Measurements from ENCODE around the gene SPINK2. TPM values are rescaled to one million over a fixed set of nuclear protein-coding genes. Genes with fewer than 3 reads are reported as not detected.

Gene SPINK2
- polyA plus RNA-seq, 1 of the 3 experiments (the other 2 are of a cell fraction), result not detected

- H3K4me2 ChIP-seq, result no peak overlapping the region
- H2AFZ ChIP-seq (ENCODE audit: low read depth), result no peak overlapping the region
- no peak for DNase-seq
- H3K27me3 ChIP-seq (ENCODE audit: insufficient read depth), result no peaks in the 10 kb centered on the region
- H3K4me1 ChIP-seq (ENCODE audit: control insufficient read depth in 1 of 2, insufficient read depth in 2 of 2, low read depth in 1 of 2, low read length in 1 of 2), result no peaks in the 10 kb centered on the region
- H3K36me3 ChIP-seq (replicated peaks in 1 of 2; ENCODE audit: control insufficient read depth in 1 of 2, insufficient read depth in 2 of 2, low read length in 1 of 2), result no peaks in the 10 kb centered on the region
- H3K9me3 ChIP-seq, result no peaks in the 10 kb centered on the region
- ChIA-PET CTCF (interaction anchor here (1.0 to 2.0 kb wide), 2 partner anchors 13 to 21 kb away, joined by 3 to 11 read pairs; no protein-coding TSS in a partner anchor), POLR2A (no interaction called here)
- H3K79me2 ChIP-seq (ENCODE audit: insufficient read depth), result no peaks in the 10 kb centered on the region
- no peak overlapping the region for H3K27ac ChIP-seq (ENCODE audit: low read depth in 2 of 2, low read length in 1 of 2)
- TF ChIP-seq FOSL2 (IDR thresholded peaks at IDR 0.05; ENCODE audit: borderline replicate concordance, low read depth), result no peak
- no peak for TF ChIP-seq MEF2A (IDR thresholded peaks at IDR 0.05; ENCODE audit: borderline replicate concordance, low read depth)
- no peak for TF ChIP-seq ELF1 (IDR thresholded peaks at IDR 0.05)
- no peak for TF ChIP-seq SMC3 (IDR thresholded peaks at IDR 0.05; ENCODE audit: low read depth, low read length)
- TF ChIP-seq PBX3 (IDR thresholded peaks at IDR 0.05), result no peak
- TF ChIP-seq EZH2phosphoT487 (IDR thresholded peaks at IDR 0.05; ENCODE audit: borderline replicate concordance, low read depth), result no peak
- TF ChIP-seq, protein P1, sequence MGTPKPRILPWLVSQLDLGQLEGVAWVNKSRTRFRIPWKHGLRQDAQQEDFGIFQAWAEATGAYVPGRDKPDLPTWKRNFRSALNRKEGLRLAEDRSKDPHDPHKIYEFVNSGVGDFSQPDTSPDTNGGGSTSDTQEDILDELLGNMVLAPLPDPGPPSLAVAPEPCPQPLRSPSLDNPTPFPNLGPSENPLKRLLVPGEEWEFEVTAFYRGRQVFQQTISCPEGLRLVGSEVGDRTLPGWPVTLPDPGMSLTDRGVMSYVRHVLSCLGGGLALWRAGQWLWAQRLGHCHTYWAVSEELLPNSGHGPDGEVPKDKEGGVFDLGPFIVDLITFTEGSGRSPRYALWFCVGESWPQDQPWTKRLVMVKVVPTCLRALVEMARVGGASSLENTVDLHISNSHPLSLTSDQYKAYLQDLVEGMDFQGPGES (IDR thresholded peaks at IDR 0.05; ENCODE audit: low read depth, low read length), result no peak
- TF ChIP-seq RXRA (IDR thresholded peaks at IDR 0.05; ENCODE audit: borderline replicate concordance, low read depth), result no peak
- TF ChIP-seq, protein P2, sequence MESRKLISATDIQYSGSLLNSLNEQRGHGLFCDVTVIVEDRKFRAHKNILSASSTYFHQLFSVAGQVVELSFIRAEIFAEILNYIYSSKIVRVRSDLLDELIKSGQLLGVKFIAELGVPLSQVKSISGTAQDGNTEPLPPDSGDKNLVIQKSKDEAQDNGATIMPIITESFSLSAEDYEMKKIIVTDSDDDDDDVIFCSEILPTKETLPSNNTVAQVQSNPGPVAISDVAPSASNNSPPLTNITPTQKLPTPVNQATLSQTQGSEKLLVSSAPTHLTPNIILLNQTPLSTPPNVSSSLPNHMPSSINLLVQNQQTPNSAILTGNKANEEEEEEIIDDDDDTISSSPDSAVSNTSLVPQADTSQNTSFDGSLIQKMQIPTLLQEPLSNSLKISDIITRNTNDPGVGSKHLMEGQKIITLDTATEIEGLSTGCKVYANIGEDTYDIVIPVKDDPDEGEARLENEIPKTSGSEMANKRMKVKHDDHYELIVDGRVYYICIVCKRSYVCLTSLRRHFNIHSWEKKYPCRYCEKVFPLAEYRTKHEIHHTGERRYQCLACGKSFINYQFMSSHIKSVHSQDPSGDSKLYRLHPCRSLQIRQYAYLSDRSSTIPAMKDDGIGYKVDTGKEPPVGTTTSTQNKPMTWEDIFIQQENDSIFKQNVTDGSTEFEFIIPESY (IDR thresholded peaks at IDR 0.05; ENCODE audit: borderline replicate concordance, low read depth), result no peak
- H3K9me2 ChIP-seq, result no peaks in the 10 kb centered on the region
- no peaks in the 10 kb centered on the region for H3F3A ChIP-seq (replicated peaks; ENCODE audit: insufficient read depth)
- H3K9ac ChIP-seq, result no peak overlapping the region
- 62% methylated on average over 2 of the region's 2 CpGs for WGBS (ENCODE audit: low lambda C conversion rate)
- H4K20me1 ChIP-seq (ENCODE audit: insufficient read depth), result no peaks in the 10 kb centered on the region
- H3K4me3 ChIP-seq (ENCODE audit: low read depth in 2 of 2, low read length in 1 of 2), result no peak overlapping the region
These were observed 36.3 kb upstream of the SPINK2 start for GRCh38 chr4:56857601-56858309.

DNA sequence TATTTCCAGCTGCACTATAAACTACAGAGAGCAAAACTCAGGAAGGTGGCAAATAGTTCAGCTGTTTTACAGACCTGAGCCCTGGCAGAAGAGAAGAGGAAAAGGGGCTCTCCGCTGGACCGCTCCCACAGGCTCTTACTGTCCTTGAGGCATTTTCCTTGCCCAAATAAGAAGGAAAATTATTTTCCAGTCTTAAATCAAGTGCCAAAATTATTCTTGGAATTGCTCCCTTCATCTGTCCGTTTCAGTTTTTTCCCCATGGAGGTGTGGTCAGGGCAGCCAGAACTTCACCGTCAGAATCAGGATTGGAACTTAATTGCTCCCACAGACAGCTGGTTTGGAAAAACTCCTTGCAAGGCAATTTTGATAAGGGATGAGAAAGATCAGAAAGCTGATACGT is 35.2 kb upstream of the SPINK2 start:
- Histone ChIP-seq H2AFZ (ENCODE audit: low read depth) (no peak overlapping the region), H3K4me2 (no peak overlapping the region), H3K27me3 (ENCODE audit: insufficient read depth) (no peaks in the 10 kb centered on the region), H3F3A (replicated peaks; ENCODE audit: insufficient read depth) (no peaks in the 10 kb centered on the region), H3K36me3 (replicated peaks in 1 of 2; ENCODE audit: control insufficient read depth in 1 of 2, insufficient read depth in 2 of 2, low read length in 1 of 2) (no peaks in the 10 kb centered on the region), H3K79me2 (ENCODE audit: insufficient read depth) (no peaks in the 10 kb centered on the region), H3K27ac (ENCODE audit: low read depth in 2 of 2, low read length in 1 of 2) (no peak overlapping the region), H3K4me3 (ENCODE audit: low read depth in 2 of 2, low read length in 1 of 2) (no peak overlapping the region), H4K20me1 (ENCODE audit: insufficient read depth) (no peaks in the 10 kb centered on the region), H3K9me2 (no peaks in the 10 kb centered on the region), H3K9me3 (no peaks in the 10 kb centered on the region), H3K9ac (no peak overlapping the region), H3K4me1 (ENCODE audit: control insufficient read depth in 1 of 2, insufficient read depth in 2 of 2, low read depth in 1 of 2, low read length in 1 of 2) (no peaks in the 10 kb centered on the region)
- WGBS (ENCODE audit: low lambda C conversion rate), result 56% methylated on average over 5 of the region's 5 CpGs
- ChIA-PET CTCF (interaction anchor here (1.0 to 2.0 kb wide), 2 partner anchors 14 to 20 kb away, joined by 3 to 11 read pairs; no protein-coding TSS in a partner anchor), POLR2A (interaction anchor here (0.7 kb wide), 1 partner anchor 468 kb away, joined by 3 read pairs; no protein-coding TSS in a partner anchor)
- DNase-seq, result no peak
- TF ChIP-seq GABPA (IDR thresholded peaks at IDR 0.05; ENCODE audit: low read depth) (no peak), ELF1 (IDR thresholded peaks at IDR 0.05) (no peak), PBX3 (IDR thresholded peaks at IDR 0.05) (no peak), POLR2AphosphoS5 (IDR thresholded peaks at IDR 0.05; ENCODE audit: low read depth, low read length) (no peak), TCF12 (IDR thresholded peaks at IDR 0.05) (no peak), SIN3A (IDR thresholded peaks at IDR 0.05; ENCODE audit: borderline replicate concordance, low read depth, low read length) (no peak), CHD2 (IDR thresholded peaks at IDR 0.05; ENCODE audit: low read length, partially characterized antibody) (no peak), CTCF (IDR thresholded peaks at IDR 0.05) (no peak), NRF1 (IDR thresholded peaks at IDR 0.05; ENCODE audit: low read depth, low read length) (no peak)
- TF ChIP-seq, protein P1 (IDR thresholded peaks at IDR 0.05; ENCODE audit: low read depth, low read length), result no peak
